SK-N-SH treated with all-trans-retinoic acid at 6 μM for 48 hours (cell line): ENCODE results near the gene ESYT2.

Experiments used
- ATAC-seq: fragments of 200-7000 bp; cut with Tn5 transposase; 3 replicates; pipeline ENCODE4 v1.9.1; 2020; ENCODE audit warnings: mild to moderate bottlenecking, moderate library complexity
- ARNTL ChIP-seq: fragments of 450-650 bp; formaldehyde crosslinking; IDR thresholded peaks from 2 replicates; pipeline ENCODE4 v1.5.0; 2020; ENCODE audit warnings: low read depth, mild to moderate bottlenecking, moderate library complexity, borderline replicate concordance
- BACH2 ChIP-seq: fragments of 250-450 bp; sonication (Bioruptor Pico); IDR thresholded peaks from 2 replicates; pipeline ENCODE4 v1.9.0; 2021; ENCODE audit warnings: mild to moderate bottlenecking, borderline replicate concordance
- CSDC2 ChIP-seq: fragments of 250-450 bp; sonication (Bioruptor Pico); IDR thresholded peaks from 2 replicates; pipeline ENCODE4 v1.5.0; 2020; ENCODE audit warnings: mild to moderate bottlenecking, moderate library complexity
- CSRNP3 ChIP-seq: fragments of 250-450 bp; sonication (Bioruptor Pico); IDR thresholded peaks from 2 replicates; pipeline ENCODE4 v1.5.1; 2021; ENCODE audit warnings: mild to moderate bottlenecking, moderate library complexity
- ESRRG ChIP-seq: fragments of 250-450 bp; sonication (Bioruptor Pico); IDR thresholded peaks from 2 replicates; pipeline ENCODE4 v1.6.1; 2021; ENCODE audit warnings: mild to moderate bottlenecking
- ISL1 ChIP-seq: fragments of 250-450 bp; sonication (Bioruptor Pico); IDR thresholded peaks from 2 replicates; pipeline ENCODE4 v2.1.2; 2022; ENCODE audit warnings: mild to moderate bottlenecking, moderate library complexity
- OSR1 ChIP-seq: fragments of 250-450 bp; sonication (Bioruptor Pico); IDR thresholded peaks from 2 replicates; pipeline ENCODE4 v1.8.0; 2022; ENCODE audit warnings: moderate library complexity, mild to moderate bottlenecking, inconsistent platforms
- POU6F1 ChIP-seq: fragments of 250-450 bp; sonication (Bioruptor Pico); IDR thresholded peaks from 2 replicates; pipeline ENCODE4 v1.8.0; 2021; ENCODE audit warnings: low read depth, mild to moderate bottlenecking, moderate library complexity, borderline replicate concordance
- PPARA ChIP-seq: fragments of 250-450 bp; sonication (Bioruptor Pico); IDR thresholded peaks from 2 replicates; pipeline ENCODE4 v1.5.0; 2020; ENCODE audit warnings: mild to moderate bottlenecking, borderline replicate concordance
- RARB ChIP-seq: fragments of 250-450 bp; sonication (Bioruptor Pico); IDR thresholded peaks from 2 replicates; pipeline ENCODE4 v1.8.0; 2021; ENCODE audit warnings: mild to moderate bottlenecking, moderate library complexity
- TCF4 ChIP-seq: fragments of 250-450 bp; sonication (Bioruptor Pico); IDR thresholded peaks from 2 replicates; pipeline ENCODE4 v1.8.0; 2021; ENCODE audit warnings: mild to moderate bottlenecking, moderate library complexity, borderline replicate concordance
- TOX ChIP-seq: fragments of 250-450 bp; sonication (Bioruptor Pico); IDR thresholded peaks from 2 replicates; pipeline ENCODE4 v1.8.0; 2021; ENCODE audit warnings: mild to moderate bottlenecking, moderate library complexity, borderline replicate concordance
- ZC3H10 ChIP-seq: fragments of 250-450 bp; sonication (Bioruptor Pico); IDR thresholded peaks from 2 replicates; pipeline ENCODE4 v1.5.1; 2021; ENCODE audit warnings: mild to moderate bottlenecking, moderate library complexity
- ZFP3 ChIP-seq: fragments of 250-450 bp; sonication (Bioruptor Pico); IDR thresholded peaks from 2 replicates; pipeline ENCODE4 v1.5.0; 2020; ENCODE audit warnings: mild to moderate bottlenecking, moderate library complexity
- ZFP30 ChIP-seq: fragments of 450-650 bp; formaldehyde crosslinking; IDR thresholded peaks from 2 replicates; pipeline ENCODE4 v1.5.0; 2022; ENCODE audit warnings: mild to moderate bottlenecking, moderate library complexity
- ZNF565 ChIP-seq: fragments of 450-650 bp; formaldehyde crosslinking; conservative IDR thresholded peaks from 2 replicates; pipeline ENCODE4 v1.5.0; 2020; ENCODE audit warnings: low read depth, mild to moderate bottlenecking, moderate library complexity
- ZNF8 ChIP-seq: fragments of 450-650 bp; formaldehyde crosslinking; IDR thresholded peaks from 2 replicates; pipeline ENCODE4 v1.5.0; 2020; ENCODE audit warnings: mild to moderate bottlenecking, moderate library complexity
- TF ChIP-seq, protein P1 (sequence below): fragments of 250-450 bp; sonication (Bioruptor Pico); IDR thresholded peaks from 2 replicates; pipeline ENCODE4 v1.5.1; 2020; ENCODE audit warnings: low read depth, mild to moderate bottlenecking, moderate library complexity
- TF ChIP-seq, protein P2 (sequence below): fragments of 250-450 bp; sonication (Bioruptor Pico); IDR thresholded peaks from 2 replicates; pipeline ENCODE4 v1.5.0; 2020; ENCODE audit warnings: mild to moderate bottlenecking, moderate library complexity
- TF ChIP-seq, protein P3 (sequence below): fragments of 250-450 bp; sonication (Bioruptor Pico); IDR thresholded peaks from 2 replicates; pipeline ENCODE4 v1.8.0; 2020; ENCODE audit warnings: mild to moderate bottlenecking, moderate library complexity, borderline replicate concordance

Gene ESYT2

GRCh38 chr7:158819571-158820203 lies 9.6 kb downstream of the ESYT2 start:
- no peak for TF ChIP-seq ISL1
- no peak for TF ChIP-seq ZNF565 (CRISPR knock-in tag)
- TF ChIP-seq, protein P1, sequence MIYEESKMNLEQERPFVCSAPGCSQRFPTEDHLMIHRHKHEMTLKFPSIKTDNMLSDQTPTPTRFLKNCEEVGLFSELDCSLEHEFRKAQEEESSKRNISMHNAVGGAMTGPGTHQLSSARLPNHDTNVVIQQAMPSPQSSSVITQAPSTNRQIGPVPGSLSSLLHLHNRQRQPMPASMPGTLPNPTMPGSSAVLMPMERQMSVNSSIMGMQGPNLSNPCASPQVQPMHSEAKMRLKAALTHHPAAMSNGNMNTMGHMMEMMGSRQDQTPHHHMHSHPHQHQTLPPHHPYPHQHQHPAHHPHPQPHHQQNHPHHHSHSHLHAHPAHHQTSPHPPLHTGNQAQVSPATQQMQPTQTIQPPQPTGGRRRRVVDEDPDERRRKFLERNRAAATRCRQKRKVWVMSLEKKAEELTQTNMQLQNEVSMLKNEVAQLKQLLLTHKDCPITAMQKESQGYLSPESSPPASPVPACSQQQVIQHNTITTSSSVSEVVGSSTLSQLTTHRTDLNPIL (CRISPR knock-in tag), result no peak
- no peak for TF ChIP-seq ZFP3 (CRISPR knock-in tag)
- TF ChIP-seq BACH2 (CRISPR knock-in tag), result no peak
- TF ChIP-seq, protein P2, sequence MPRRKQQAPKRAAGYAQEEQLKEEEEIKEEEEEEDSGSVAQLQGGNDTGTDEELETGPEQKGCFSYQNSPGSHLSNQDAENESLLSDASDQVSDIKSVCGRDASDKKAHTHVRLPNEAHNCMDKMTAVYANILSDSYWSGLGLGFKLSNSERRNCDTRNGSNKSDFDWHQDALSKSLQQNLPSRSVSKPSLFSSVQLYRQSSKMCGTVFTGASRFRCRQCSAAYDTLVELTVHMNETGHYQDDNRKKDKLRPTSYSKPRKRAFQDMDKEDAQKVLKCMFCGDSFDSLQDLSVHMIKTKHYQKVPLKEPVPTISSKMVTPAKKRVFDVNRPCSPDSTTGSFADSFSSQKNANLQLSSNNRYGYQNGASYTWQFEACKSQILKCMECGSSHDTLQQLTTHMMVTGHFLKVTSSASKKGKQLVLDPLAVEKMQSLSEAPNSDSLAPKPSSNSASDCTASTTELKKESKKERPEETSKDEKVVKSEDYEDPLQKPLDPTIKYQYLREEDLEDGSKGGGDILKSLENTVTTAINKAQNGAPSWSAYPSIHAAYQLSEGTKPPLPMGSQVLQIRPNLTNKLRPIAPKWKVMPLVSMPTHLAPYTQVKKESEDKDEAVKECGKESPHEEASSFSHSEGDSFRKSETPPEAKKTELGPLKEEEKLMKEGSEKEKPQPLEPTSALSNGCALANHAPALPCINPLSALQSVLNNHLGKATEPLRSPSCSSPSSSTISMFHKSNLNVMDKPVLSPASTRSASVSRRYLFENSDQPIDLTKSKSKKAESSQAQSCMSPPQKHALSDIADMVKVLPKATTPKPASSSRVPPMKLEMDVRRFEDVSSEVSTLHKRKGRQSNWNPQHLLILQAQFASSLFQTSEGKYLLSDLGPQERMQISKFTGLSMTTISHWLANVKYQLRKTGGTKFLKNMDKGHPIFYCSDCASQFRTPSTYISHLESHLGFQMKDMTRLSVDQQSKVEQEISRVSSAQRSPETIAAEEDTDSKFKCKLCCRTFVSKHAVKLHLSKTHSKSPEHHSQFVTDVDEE (CRISPR knock-in tag), result no peak
- TF ChIP-seq ARNTL (CRISPR knock-in tag), result no peak
- TF ChIP-seq RARB (CRISPR knock-in tag), result no peak
- TF ChIP-seq CSDC2 (CRISPR knock-in tag), result no peak
- no peak for TF ChIP-seq ZFP30 (CRISPR knock-in tag)
- no peak for TF ChIP-seq OSR1 (CRISPR knock-in tag)
- TF ChIP-seq ESRRG (CRISPR knock-in tag), result no peak
- no peak for TF ChIP-seq TCF4 (CRISPR knock-in tag)
- TF ChIP-seq POU6F1 (CRISPR knock-in tag), result no peak
- no peak for ATAC-seq

GRCh38 chr7:158818325-158819213 lies 10.7 kb downstream of the ESYT2 start:
- TF ChIP-seq ZFP3 (CRISPR knock-in tag) (peak; percentile 82), ARNTL (CRISPR knock-in tag) (no peak), POU6F1 (CRISPR knock-in tag) (no peak), ZNF8 (CRISPR knock-in tag) (no peak), TCF4 (CRISPR knock-in tag) (no peak), ISL1 (no peak; the same call in none of the 2 replicates), TOX (no peak), CSRNP3 (no peak), RARB (CRISPR knock-in tag) (peak; percentile 28; the same call in 1 of the 2 replicates), OSR1 (CRISPR knock-in tag) (0 out of 2 replicates have a peak, but pooled peaks have one; percentile 11), CSDC2 (CRISPR knock-in tag) (peak; percentile 94), ZC3H10 (CRISPR knock-in tag) (no peak), PPARA (CRISPR knock-in tag) (no peak), BACH2 (CRISPR knock-in tag) (no peak)
- TF ChIP-seq, protein P3, sequence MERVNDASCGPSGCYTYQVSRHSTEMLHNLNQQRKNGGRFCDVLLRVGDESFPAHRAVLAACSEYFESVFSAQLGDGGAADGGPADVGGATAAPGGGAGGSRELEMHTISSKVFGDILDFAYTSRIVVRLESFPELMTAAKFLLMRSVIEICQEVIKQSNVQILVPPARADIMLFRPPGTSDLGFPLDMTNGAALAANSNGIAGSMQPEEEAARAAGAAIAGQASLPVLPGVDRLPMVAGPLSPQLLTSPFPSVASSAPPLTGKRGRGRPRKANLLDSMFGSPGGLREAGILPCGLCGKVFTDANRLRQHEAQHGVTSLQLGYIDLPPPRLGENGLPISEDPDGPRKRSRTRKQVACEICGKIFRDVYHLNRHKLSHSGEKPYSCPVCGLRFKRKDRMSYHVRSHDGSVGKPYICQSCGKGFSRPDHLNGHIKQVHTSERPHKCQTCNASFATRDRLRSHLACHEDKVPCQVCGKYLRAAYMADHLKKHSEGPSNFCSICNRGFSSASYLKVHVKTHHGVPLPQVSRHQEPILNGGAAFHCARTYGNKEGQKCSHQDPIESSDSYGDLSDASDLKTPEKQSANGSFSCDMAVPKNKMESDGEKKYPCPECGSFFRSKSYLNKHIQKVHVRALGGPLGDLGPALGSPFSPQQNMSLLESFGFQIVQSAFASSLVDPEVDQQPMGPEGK (CRISPR knock-in tag), result 0 out of 2 replicates have a peak, but pooled peaks have one; percentile 18
- peak; percentile 91 for ATAC-seq
